Trophoblast cell (in vitro differentiated cells and primary cell): ENCODE data around the gene FERMT1.

ENCODE experiments used
- DNase-seq, 2 donors: peaks; one replicate each; pipeline ENCODE4 v3.0.0-alpha.2; 2016
- H2AFZ ChIP-seq: 2 replicates; pipeline ENCODE4 v1.6.1; 2013; ENCODE audit warnings: low read length, moderate library complexity, mild to moderate bottlenecking; ENCODE audit not compliant: insufficient read depth, poor library complexity
- H2AK5ac ChIP-seq: 2 replicates; pipeline ENCODE4 v1.6.1; 2013; ENCODE audit warnings: mild to moderate bottlenecking, low read length
- H2BK120ac ChIP-seq: 2 replicates; pipeline ENCODE4 v1.6.1; 2013; ENCODE audit warnings: low read length, mild to moderate bottlenecking, moderate library complexity; ENCODE audit not compliant: insufficient read depth, poor library complexity
- H2BK12ac ChIP-seq: 2 replicates; pipeline ENCODE4 v1.6.1; 2013; ENCODE audit warnings: mild to moderate bottlenecking, low read length, moderate library complexity
- H2BK5ac ChIP-seq: 2 replicates; pipeline ENCODE4 v1.6.1; 2013; ENCODE audit warnings: low read length, low read depth, moderate library complexity, mild to moderate bottlenecking; ENCODE audit not compliant: poor library complexity
- H3K14ac ChIP-seq: 2 replicates; pipeline ENCODE4 v1.6.1; 2013; ENCODE audit warnings: mild to moderate bottlenecking, low read length
- H3K18ac ChIP-seq: 2 replicates; pipeline ENCODE4 v1.6.1; 2013; ENCODE audit warnings: mild to moderate bottlenecking, low read length
- H3K23ac ChIP-seq: 2 replicates; pipeline ENCODE4 v1.6.1; 2013; ENCODE audit warnings: low read length
- H3K27ac ChIP-seq: 2 replicates; pipeline ENCODE4 v1.5.1; 2013; ENCODE audit warnings: low read depth, mild to moderate bottlenecking, inconsistent platforms, low read length, moderate library complexity
- H3K27me3 ChIP-seq: 2 replicates; pipeline ENCODE4 v1.6.1; 2013; ENCODE audit warnings: inconsistent platforms, mild to moderate bottlenecking, low read length, moderate library complexity; ENCODE audit not compliant: insufficient read depth
- H3K36me3 ChIP-seq, 2 experiments: 1 replicate in 1 of 2; 2 replicates in 1 of 2; pipeline ENCODE4 v1.6.1; 2013; ENCODE audit warnings: low read length in 2 of 2, mild to moderate bottlenecking in 2 of 2, moderate library complexity in 1 of 2; ENCODE audit not compliant: insufficient read depth in 2 of 2, control insufficient read depth in 1 of 2
- H3K4ac ChIP-seq: 2 replicates; pipeline ENCODE4 v1.6.1; 2013; ENCODE audit warnings: low read depth, mild to moderate bottlenecking, low read length, moderate library complexity
- H3K4me1 ChIP-seq, 2 experiments: 1 replicate in 1 of 2; 2 replicates in 1 of 2; pipeline ENCODE4 v1.6.1; 2013; ENCODE audit warnings: low read length in 2 of 2, mild to moderate bottlenecking in 2 of 2, moderate library complexity in 1 of 2; ENCODE audit not compliant: insufficient read depth in 2 of 2, control insufficient read depth in 1 of 2
- H3K4me2 ChIP-seq: 2 replicates; pipeline ENCODE4 v1.6.1; 2013; ENCODE audit warnings: inconsistent platforms, mild to moderate bottlenecking, low read length, moderate library complexity
- H3K4me3 ChIP-seq: 2 replicates; pipeline ENCODE4 v1.5.1; 2013; ENCODE audit warnings: mild to moderate bottlenecking, low read depth, low read length, inconsistent platforms
- H3K79me1 ChIP-seq: one replicate; pipeline ENCODE4 v1.6.1; 2013; ENCODE audit warnings: low read length
- H3K79me2 ChIP-seq: 2 replicates; pipeline ENCODE4 v1.6.1; 2013; ENCODE audit warnings: low read length, mild to moderate bottlenecking; ENCODE audit not compliant: control insufficient read depth, insufficient read depth, poor library complexity
- H3K9ac ChIP-seq: 2 replicates; pipeline ENCODE4 v1.6.1; 2013; ENCODE audit warnings: mild to moderate bottlenecking, low read length
- H3K9me3 ChIP-seq: 2 replicates; pipeline ENCODE4 v1.6.1; 2013; ENCODE audit warnings: low read depth, mild to moderate bottlenecking, control low read depth, inconsistent platforms, low read length; ENCODE audit not compliant: insufficient read depth
- H4K12ac ChIP-seq: 2 replicates; pipeline ENCODE4 v1.6.1; 2013; ENCODE audit warnings: low read depth, mild to moderate bottlenecking, low read length, moderate library complexity
- H4K8ac ChIP-seq: 2 replicates; pipeline ENCODE4 v1.6.1; 2013; ENCODE audit warnings: low read depth, mild to moderate bottlenecking, low read length, moderate library complexity
- H4K91ac ChIP-seq: one replicate; pipeline ENCODE4 v1.6.1; 2013; ENCODE audit warnings: low read depth, mild to moderate bottlenecking, low read length, moderate library complexity
- WGBS: extraction: QIAGEN DNeasy Blood & Tissue Kit; methylation state at CpG from one replicate; pipeline ENCODE4 v1.1.7; 2013; ENCODE audit warnings: missing lambda C conversion rate; ENCODE audit not compliant: insufficient read length, insufficient coverage; ENCODE audit errors: extremely low coverage; 5-methylcytosine and 5-hydroxymethylcytosine counted together

The FERMT1 gene

GRCh38 chr20:6039766-6040165 is 83.1 kb downstream of the FERMT1 start:
- no peak overlapping the region for H3K14ac ChIP-seq
- no CpG with 5 or more reads among the region's 5 CpGs for WGBS
- no peak overlapping the region for H4K12ac ChIP-seq
- H3K36me3 ChIP-seq, result peaks cover 29 to 37% of the 10 kb centered on the region in 2 experiments
- H3K79me2 ChIP-seq, result no peaks in the 10 kb centered on the region
- H3K79me1 ChIP-seq, result no peaks in the 10 kb centered on the region
- no peak overlapping the region for H4K91ac ChIP-seq
- no peak overlapping the region for H2AFZ ChIP-seq
- no peak for DNase-seq
- no peak overlapping the region for H3K9ac ChIP-seq
- H3K4me2 ChIP-seq, result no peak overlapping the region
- no peak overlapping the region for H3K23ac ChIP-seq
- H2AK5ac ChIP-seq, result no peak overlapping the region
- no peak overlapping the region for H4K8ac ChIP-seq
- no peak overlapping the region for H3K18ac ChIP-seq
- H3K27me3 ChIP-seq, result no peaks in the 10 kb centered on the region
- no peak overlapping the region for H2BK120ac ChIP-seq
- no peak overlapping the region for H3K4ac ChIP-seq
- H3K4me3 ChIP-seq, result no peak overlapping the region
- no peak overlapping the region for H2BK5ac ChIP-seq
- H3K4me1 ChIP-seq, result no peaks in the 10 kb centered on the region
- H2BK12ac ChIP-seq, result no peak overlapping the region
- H3K27ac ChIP-seq, result no peak overlapping the region
- peaks cover 1% of the 10 kb centered on the region for H3K9me3 ChIP-seq

- H2AFZ ChIP-seq, result no peak overlapping the region
- no peaks in the 10 kb centered on the region for H3K79me2 ChIP-seq
- H2BK120ac ChIP-seq, result no peak overlapping the region
- H3K4ac ChIP-seq, result no peak overlapping the region
- no peak overlapping the region for H2BK5ac ChIP-seq
- no peak overlapping the region for H3K9ac ChIP-seq
- no peak overlapping the region for H3K27ac ChIP-seq
- H3K36me3 ChIP-seq, result peaks cover 30 to 39% of the 10 kb centered on the region in 2 experiments
- no peak overlapping the region for H2AK5ac ChIP-seq
- no peak overlapping the region for H4K12ac ChIP-seq
- WGBS, result no CpG with 5 or more reads among the region's 3 CpGs
- no peak overlapping the region for H4K8ac ChIP-seq
- no peaks in the 10 kb centered on the region for H3K27me3 ChIP-seq
- H3K4me3 ChIP-seq, result no peak overlapping the region
- H3K14ac ChIP-seq, result no peak overlapping the region
- H3K4me1 ChIP-seq, result no peaks in the 10 kb centered on the region
- H3K4me2 ChIP-seq, result no peak overlapping the region
- no peak overlapping the region for H2BK12ac ChIP-seq
- H3K9me3 ChIP-seq, result no peaks in the 10 kb centered on the region
- H3K23ac ChIP-seq, result no peak overlapping the region
- H3K79me1 ChIP-seq, result no peaks in the 10 kb centered on the region
- no peak overlapping the region for H4K91ac ChIP-seq
- no peak for DNase-seq
- no peak overlapping the region for H3K18ac ChIP-seq
These were observed 84.6 kb downstream of the FERMT1 start for GRCh38 chr20:6038256-6038655.

GRCh38 chr20:6037082-6037481 is 85.7 kb downstream of the FERMT1 start:
- H3K23ac ChIP-seq, result no peak overlapping the region
- no peak overlapping the region for H3K4me2 ChIP-seq
- WGBS, result no CpG with 5 or more reads among the region's 1 CpG

GRCh38 chr20:6036213-6036612 is 86.6 kb downstream of the FERMT1 start:
- Histone ChIP-seq H4K12ac (no peak overlapping the region), H3K23ac (no peak overlapping the region), H4K91ac (no peak overlapping the region), H3K79me1 (no peaks in the 10 kb centered on the region), H3K18ac (no peak overlapping the region), H3K14ac (no peak overlapping the region), H3K4me3 (no peak overlapping the region), H2BK5ac (no peak overlapping the region), H3K9me3 (no peaks in the 10 kb centered on the region), H3K4me1 (no peaks in the 10 kb centered on the region), H3K79me2 (no peaks in the 10 kb centered on the region), H3K27ac (no peak overlapping the region), H3K4me2 (no peak overlapping the region), H3K9ac (no peak overlapping the region), H2BK120ac (no peak overlapping the region), H3K4ac (no peak overlapping the region), H4K8ac (no peak overlapping the region), H2AK5ac (no peak overlapping the region), H2AFZ (no peak overlapping the region), H3K36me3 (peaks cover 15 to 27% of the 10 kb centered on the region in 2 experiments), H3K27me3 (no peaks in the 10 kb centered on the region), H2BK12ac (no peak overlapping the region)
- no peak for DNase-seq
- WGBS, result no CpG with 5 or more reads among the region's 4 CpGs

More at GRCh38 chr20:6037082-6037481, 85.7 kb downstream of the FERMT1 start:
- Histone ChIP-seq H2AFZ (no peak overlapping the region), H3K9me3 (no peaks in the 10 kb centered on the region), H4K12ac (no peak overlapping the region), H3K79me2 (no peaks in the 10 kb centered on the region), H3K27ac (no peak overlapping the region), H3K9ac (no peak overlapping the region), H2BK5ac (no peak overlapping the region), H4K8ac (no peak overlapping the region), H3K27me3 (no peaks in the 10 kb centered on the region), H3K4me1 (no peaks in the 10 kb centered on the region), H3K4me3 (no peak overlapping the region), H4K91ac (no peak overlapping the region), H2BK12ac (no peak overlapping the region), H2AK5ac (no peak overlapping the region), H3K18ac (no peak overlapping the region), H3K14ac (no peak overlapping the region), H3K36me3 (peaks cover 24 to 35% of the 10 kb centered on the region in 2 experiments), H2BK120ac (no peak overlapping the region), H3K79me1 (no peaks in the 10 kb centered on the region), H3K4ac (no peak overlapping the region)
- DNase-seq, result no peak
